GM23338 (cell line): ENCODE measurements around the gene KSR2.

ENCODE experiments used
- CREB1 ChIP-seq: fragments of 250-450 bp; sonication (Bioruptor Pico); IDR thresholded peaks from 2 replicates; pipeline ENCODE4 v1.5.0; 2020; ENCODE audit warnings: low read depth, mild to moderate bottlenecking, moderate library complexity
- EZH2phosphoT487 ChIP-seq: fragments of 200-600 bp; sonication (generic); IDR thresholded peaks from one replicate; pipeline ENCODE4 v1.8.1; 2018; ENCODE audit warnings: antibody characterized with exemption; ENCODE audit not compliant: unreplicated experiment
- NANOG ChIP-seq: IDR thresholded peaks from 2 replicates; pipeline ENCODE4 v1.6.1; 2016; ENCODE audit warnings: antibody characterized with exemption, borderline replicate concordance
- POLR2AphosphoS5 ChIP-seq: IDR thresholded peaks from 2 replicates; pipeline ENCODE4 v1.6.1; 2016; ENCODE audit warnings: antibody characterized with exemption, low read depth
- REST ChIP-seq: IDR thresholded peaks from one replicate; pipeline ENCODE4 v1.6.1; 2018; ENCODE audit warnings: antibody characterized with exemption; ENCODE audit not compliant: unreplicated experiment
- STAT1 ChIP-seq: IDR thresholded peaks from one replicate; pipeline ENCODE4 v1.6.1; 2016; ENCODE audit warnings: antibody characterized with exemption; ENCODE audit not compliant: unreplicated experiment
- TF ChIP-seq, protein P1 (sequence below), 2 experiments: fragments of 200-600 bp in 1 of 2; sonication (generic) in 1 of 2; conservative IDR thresholded peaks; 2 replicates each; pipeline versions ENCODE4 v1.5.1 to v1.6.1; 2016 to 2017; ENCODE audit warnings: antibody characterized with exemption in 2 of 2, low read depth in 2 of 2, mild to moderate bottlenecking in 2 of 2, moderate library complexity in 1 of 2

DNA sequence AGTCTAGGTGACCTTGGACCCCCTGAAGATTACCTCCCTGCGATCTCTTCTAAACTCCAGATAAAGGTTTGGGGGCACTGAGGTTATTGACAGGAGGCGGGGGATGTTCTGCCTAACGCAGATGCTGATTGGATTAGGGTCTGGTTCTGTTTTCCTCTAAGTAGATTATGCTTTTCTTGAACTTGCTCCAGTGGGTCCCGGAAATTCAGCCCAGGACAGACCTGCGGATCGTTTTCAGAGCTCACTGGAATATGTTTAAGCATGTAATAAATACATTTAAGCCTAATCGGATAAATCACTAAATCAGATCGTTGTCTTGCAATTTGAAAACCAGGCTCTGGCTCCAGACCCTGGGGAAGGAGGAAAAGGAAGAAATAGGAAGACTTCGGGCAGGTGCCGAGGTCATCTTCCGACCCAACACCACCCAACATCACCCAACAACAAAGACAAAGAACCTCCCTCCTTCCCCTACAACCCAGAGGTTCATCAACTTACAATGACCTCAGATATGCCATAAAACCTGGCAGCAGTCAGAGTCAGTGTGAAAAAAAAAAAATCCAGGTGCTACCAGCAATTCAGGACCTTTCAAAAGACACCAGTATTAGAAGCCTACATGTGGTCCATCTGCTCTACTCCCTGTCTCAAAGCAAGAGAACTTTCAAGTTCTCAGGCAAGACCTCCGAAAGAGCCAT, 148.4 kb downstream of the KSR2 start:
- TF ChIP-seq NANOG, result no peak
- TF ChIP-seq, protein P1, sequence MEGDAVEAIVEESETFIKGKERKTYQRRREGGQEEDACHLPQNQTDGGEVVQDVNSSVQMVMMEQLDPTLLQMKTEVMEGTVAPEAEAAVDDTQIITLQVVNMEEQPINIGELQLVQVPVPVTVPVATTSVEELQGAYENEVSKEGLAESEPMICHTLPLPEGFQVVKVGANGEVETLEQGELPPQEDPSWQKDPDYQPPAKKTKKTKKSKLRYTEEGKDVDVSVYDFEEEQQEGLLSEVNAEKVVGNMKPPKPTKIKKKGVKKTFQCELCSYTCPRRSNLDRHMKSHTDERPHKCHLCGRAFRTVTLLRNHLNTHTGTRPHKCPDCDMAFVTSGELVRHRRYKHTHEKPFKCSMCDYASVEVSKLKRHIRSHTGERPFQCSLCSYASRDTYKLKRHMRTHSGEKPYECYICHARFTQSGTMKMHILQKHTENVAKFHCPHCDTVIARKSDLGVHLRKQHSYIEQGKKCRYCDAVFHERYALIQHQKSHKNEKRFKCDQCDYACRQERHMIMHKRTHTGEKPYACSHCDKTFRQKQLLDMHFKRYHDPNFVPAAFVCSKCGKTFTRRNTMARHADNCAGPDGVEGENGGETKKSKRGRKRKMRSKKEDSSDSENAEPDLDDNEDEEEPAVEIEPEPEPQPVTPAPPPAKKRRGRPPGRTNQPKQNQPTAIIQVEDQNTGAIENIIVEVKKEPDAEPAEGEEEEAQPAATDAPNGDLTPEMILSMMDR (conservative IDR thresholded peaks at IDR 0.05; ENCODE audit: low read depth in 2 of 2), result no peak
- no peak for TF ChIP-seq POLR2AphosphoS5
- no peak for TF ChIP-seq EZH2phosphoT487
- no peak for TF ChIP-seq STAT1
- no peak for TF ChIP-seq CREB1
- no peak for TF ChIP-seq REST
